Measurements from ENCODE around the gene CRLF1. TPM values are rescaled to one million over a fixed set of nuclear protein-coding genes. Genes with fewer than 3 reads are reported as not detected.

CRLF1 gene
- total RNA-seq, 3 donors from 2014 or later (not counting 1 experiment from before 2014, with no cell fraction given), result not detected

- no peaks in the 10 kb centered on the region for H3K27me3 ChIP-seq (ENCODE audit: control insufficient read depth, insufficient read depth, low read length)
- no peak overlapping the region for H3K27ac ChIP-seq (ENCODE audit: low read length)
- peaks cover 28 to 55% of the 10 kb centered on the region in 2 donors for H3K4me1 Mint-ChIP-seq
- 95% methylated on average over 1 of the region's 1 CpG for WGBS (ENCODE audit: insufficient coverage)
- ATAC-seq (no peak), DNase-seq (no peak)
- no peaks in the 10 kb centered on the region for H3K9me3 ChIP-seq (ENCODE audit: control insufficient read depth, insufficient read depth, low read length)
- H3K4me1 ChIP-seq (ENCODE audit: control insufficient read depth, insufficient read depth, low read length), result peaks cover 20% of the 10 kb centered on the region
- H3K9me3 Mint-ChIP-seq, result peaks cover 0 to 4% of the 10 kb centered on the region in 2 donors
- intact Hi-C loops (cut with micrococcal nuclease), result no loop called here
- H3K36me3 ChIP-seq (ENCODE audit: control insufficient read depth, insufficient read depth, low read length), result no peaks in the 10 kb centered on the region
- H3K4me3 ChIP-seq (ENCODE audit: low read length), result no peak overlapping the region
- no peak overlapping the region for H3K27ac Mint-ChIP-seq
- no peak overlapping the region for H3K4me3 Mint-ChIP-seq
- no peaks in the 10 kb centered on the region for H3K36me3 Mint-ChIP-seq
- TF ChIP-seq, protein P1, sequence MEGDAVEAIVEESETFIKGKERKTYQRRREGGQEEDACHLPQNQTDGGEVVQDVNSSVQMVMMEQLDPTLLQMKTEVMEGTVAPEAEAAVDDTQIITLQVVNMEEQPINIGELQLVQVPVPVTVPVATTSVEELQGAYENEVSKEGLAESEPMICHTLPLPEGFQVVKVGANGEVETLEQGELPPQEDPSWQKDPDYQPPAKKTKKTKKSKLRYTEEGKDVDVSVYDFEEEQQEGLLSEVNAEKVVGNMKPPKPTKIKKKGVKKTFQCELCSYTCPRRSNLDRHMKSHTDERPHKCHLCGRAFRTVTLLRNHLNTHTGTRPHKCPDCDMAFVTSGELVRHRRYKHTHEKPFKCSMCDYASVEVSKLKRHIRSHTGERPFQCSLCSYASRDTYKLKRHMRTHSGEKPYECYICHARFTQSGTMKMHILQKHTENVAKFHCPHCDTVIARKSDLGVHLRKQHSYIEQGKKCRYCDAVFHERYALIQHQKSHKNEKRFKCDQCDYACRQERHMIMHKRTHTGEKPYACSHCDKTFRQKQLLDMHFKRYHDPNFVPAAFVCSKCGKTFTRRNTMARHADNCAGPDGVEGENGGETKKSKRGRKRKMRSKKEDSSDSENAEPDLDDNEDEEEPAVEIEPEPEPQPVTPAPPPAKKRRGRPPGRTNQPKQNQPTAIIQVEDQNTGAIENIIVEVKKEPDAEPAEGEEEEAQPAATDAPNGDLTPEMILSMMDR (IDR thresholded peaks at IDR 0.05), result no peak
- no peaks in the 10 kb centered on the region for H3K27me3 Mint-ChIP-seq (ENCODE audit: low read depth in 2 of 2)
Observed at GRCh38 chr19:18653853-18654252, 47.3 kb upstream of the CRLF1 start.

GRCh38 chr19:18651733-18652132, 45.1 kb upstream of the CRLF1 start:
- H3K27me3 ChIP-seq (ENCODE audit: control insufficient read depth, insufficient read depth, low read length), result no peaks in the 10 kb centered on the region
- H3K4me1 ChIP-seq (ENCODE audit: control insufficient read depth, insufficient read depth, low read length), result peaks cover 32% of the 10 kb centered on the region
- H3K36me3 ChIP-seq (ENCODE audit: control insufficient read depth, insufficient read depth, low read length), result no peaks in the 10 kb centered on the region
- peaks cover 0 to 4% of the 10 kb centered on the region in 2 donors for H3K9me3 Mint-ChIP-seq
- H3K27ac Mint-ChIP-seq, result no peak overlapping the region
- no peak overlapping the region for H3K4me3 Mint-ChIP-seq
- no peaks in the 10 kb centered on the region for H3K27me3 Mint-ChIP-seq (ENCODE audit: low read depth in 2 of 2)
- H3K9me3 ChIP-seq (ENCODE audit: control insufficient read depth, insufficient read depth, low read length), result no peaks in the 10 kb centered on the region
- H3K4me1 Mint-ChIP-seq, result peaks cover 17 to 47% of the 10 kb centered on the region in 2 donors
- H3K36me3 Mint-ChIP-seq, result no peaks in the 10 kb centered on the region
- no peak overlapping the region for H3K27ac ChIP-seq (ENCODE audit: low read length)
- WGBS (ENCODE audit: insufficient coverage), result 95% methylated on average over 6 of the region's 6 CpGs
- ATAC-seq, result no peak
- intact Hi-C loops (cut with micrococcal nuclease), result no loop called here
- TF ChIP-seq, protein P1 (IDR thresholded peaks at IDR 0.05), result no peak
- no peak for DNase-seq
- no peak overlapping the region for H3K4me3 ChIP-seq (ENCODE audit: low read length)

- WGBS (ENCODE audit: insufficient coverage), result 88% methylated on average over 1 of the region's 1 CpG
- H3K27ac Mint-ChIP-seq, result no peak overlapping the region
- no peak for DNase-seq
- H3K36me3 ChIP-seq (ENCODE audit: control insufficient read depth, insufficient read depth, low read length), result no peaks in the 10 kb centered on the region
- H3K9me3 Mint-ChIP-seq, result peaks cover 0 to 4% of the 10 kb centered on the region in 2 donors
- H3K4me3 Mint-ChIP-seq, result no peak overlapping the region
- TF ChIP-seq, protein P1 (IDR thresholded peaks at IDR 0.05), result no peak
- H3K27ac ChIP-seq (ENCODE audit: low read length), result no peak overlapping the region
- H3K4me3 ChIP-seq (ENCODE audit: low read length), result no peak overlapping the region
- no peaks in the 10 kb centered on the region for H3K27me3 ChIP-seq (ENCODE audit: control insufficient read depth, insufficient read depth, low read length)
- H3K27me3 Mint-ChIP-seq (ENCODE audit: low read depth in 2 of 2), result no peaks in the 10 kb centered on the region
- no peaks in the 10 kb centered on the region for H3K36me3 Mint-ChIP-seq
- no peaks in the 10 kb centered on the region for H3K9me3 ChIP-seq (ENCODE audit: control insufficient read depth, insufficient read depth, low read length)
- H3K4me1 ChIP-seq (ENCODE audit: control insufficient read depth, insufficient read depth, low read length), result peaks cover 32% of the 10 kb centered on the region
- no peak for ATAC-seq
- peaks cover 17 to 49% of the 10 kb centered on the region in 2 donors for H3K4me1 Mint-ChIP-seq
- intact Hi-C loops (cut with micrococcal nuclease), result no loop called here
Observed at GRCh38 chr19:18651300-18651699, 44.7 kb upstream of the CRLF1 start.

- Histone ChIP-seq H3K9me3 (ENCODE audit: control insufficient read depth, insufficient read depth, low read length) (no peaks in the 10 kb centered on the region), H3K4me3 (ENCODE audit: low read length) (no peak overlapping the region), H3K27ac (ENCODE audit: low read length) (peak overlapping the region; percentile 6), H3K4me1 (ENCODE audit: control insufficient read depth, insufficient read depth, low read length) (peaks cover 32% of the 10 kb centered on the region), H3K36me3 (ENCODE audit: control insufficient read depth, insufficient read depth, low read length) (no peaks in the 10 kb centered on the region), H3K27me3 (ENCODE audit: control insufficient read depth, insufficient read depth, low read length) (no peaks in the 10 kb centered on the region)
- Mint-ChIP-seq H3K9me3 (peaks cover 0 to 4% of the 10 kb centered on the region in 2 donors), H3K4me3 (peak overlapping the region; percentile 13), H3K36me3 (no peaks in the 10 kb centered on the region), H3K27ac (peak overlapping the region in 1 of 2 donors; percentile 86), H3K27me3 (ENCODE audit: low read depth in 2 of 2) (no peaks in the 10 kb centered on the region), H3K4me1 (peaks cover 17 to 49% of the 10 kb centered on the region in 2 donors)
- TF ChIP-seq, protein P1 (IDR thresholded peaks at IDR 0.05), result no peak
- 92% methylated on average over 34 of the region's 34 CpGs for WGBS (ENCODE audit: insufficient coverage)
- no peak for ATAC-seq
- DNase-seq, result no peak
- intact Hi-C loops (cut with micrococcal nuclease), result no loop called here
Observed at GRCh38 chr19:18650468-18651041, 44.0 kb upstream of the CRLF1 start.

All from natural killer cell (primary cell).